ENCODE measurements around the gene FMO1.

DNA sequence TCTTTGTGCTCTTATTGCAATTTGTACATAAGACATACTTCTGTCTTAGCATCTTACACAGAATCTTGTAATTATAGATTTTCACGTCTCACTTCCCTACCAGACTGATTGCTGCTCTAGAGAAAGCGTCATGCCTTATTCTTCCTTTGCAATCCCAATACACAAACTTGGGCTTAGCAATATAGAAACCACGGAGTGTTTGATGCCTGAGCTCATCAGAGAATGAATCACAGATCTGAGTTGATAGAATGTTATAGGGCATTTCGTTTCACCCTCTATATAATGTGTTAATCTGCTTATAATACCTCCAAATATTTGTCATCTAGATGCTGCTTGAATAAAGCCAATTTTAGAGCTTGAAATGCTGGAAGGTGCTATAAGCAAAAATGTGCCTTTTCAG lies 6.6 kb downstream of the FMO1 start:
- TF ChIP-seq, protein P1, sequence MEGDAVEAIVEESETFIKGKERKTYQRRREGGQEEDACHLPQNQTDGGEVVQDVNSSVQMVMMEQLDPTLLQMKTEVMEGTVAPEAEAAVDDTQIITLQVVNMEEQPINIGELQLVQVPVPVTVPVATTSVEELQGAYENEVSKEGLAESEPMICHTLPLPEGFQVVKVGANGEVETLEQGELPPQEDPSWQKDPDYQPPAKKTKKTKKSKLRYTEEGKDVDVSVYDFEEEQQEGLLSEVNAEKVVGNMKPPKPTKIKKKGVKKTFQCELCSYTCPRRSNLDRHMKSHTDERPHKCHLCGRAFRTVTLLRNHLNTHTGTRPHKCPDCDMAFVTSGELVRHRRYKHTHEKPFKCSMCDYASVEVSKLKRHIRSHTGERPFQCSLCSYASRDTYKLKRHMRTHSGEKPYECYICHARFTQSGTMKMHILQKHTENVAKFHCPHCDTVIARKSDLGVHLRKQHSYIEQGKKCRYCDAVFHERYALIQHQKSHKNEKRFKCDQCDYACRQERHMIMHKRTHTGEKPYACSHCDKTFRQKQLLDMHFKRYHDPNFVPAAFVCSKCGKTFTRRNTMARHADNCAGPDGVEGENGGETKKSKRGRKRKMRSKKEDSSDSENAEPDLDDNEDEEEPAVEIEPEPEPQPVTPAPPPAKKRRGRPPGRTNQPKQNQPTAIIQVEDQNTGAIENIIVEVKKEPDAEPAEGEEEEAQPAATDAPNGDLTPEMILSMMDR (conservative IDR thresholded peaks at IDR 0.05; ENCODE audit: low read length) = no peak
- no peak for TF ChIP-seq EZH2phosphoT487 (IDR thresholded peaks at IDR 0.05; ENCODE audit: borderline replicate concordance, low read depth, low read length)
